Fibroblast of skin of left biceps (primary cell): ENCODE results near the gene SYAP1.
"Not testable (repeated sequence)": the region's sequence is repeated elsewhere in the genome, so short reads cannot be mapped to it uniquely, and the experiment has no call there.

Experiments used
- DNase-seq, 2 experiments: peaks; one replicate each; pipeline ENCODE4 v3.0.0-alpha.2; 2013; ENCODE audit warnings: low read depth in 2 of 2

Gene SYAP1, protein sequence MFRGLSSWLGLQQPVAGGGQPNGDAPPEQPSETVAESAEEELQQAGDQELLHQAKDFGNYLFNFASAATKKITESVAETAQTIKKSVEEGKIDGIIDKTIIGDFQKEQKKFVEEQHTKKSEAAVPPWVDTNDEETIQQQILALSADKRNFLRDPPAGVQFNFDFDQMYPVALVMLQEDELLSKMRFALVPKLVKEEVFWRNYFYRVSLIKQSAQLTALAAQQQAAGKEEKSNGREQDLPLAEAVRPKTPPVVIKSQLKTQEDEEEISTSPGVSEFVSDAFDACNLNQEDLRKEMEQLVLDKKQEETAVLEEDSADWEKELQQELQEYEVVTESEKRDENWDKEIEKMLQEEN

DNA sequence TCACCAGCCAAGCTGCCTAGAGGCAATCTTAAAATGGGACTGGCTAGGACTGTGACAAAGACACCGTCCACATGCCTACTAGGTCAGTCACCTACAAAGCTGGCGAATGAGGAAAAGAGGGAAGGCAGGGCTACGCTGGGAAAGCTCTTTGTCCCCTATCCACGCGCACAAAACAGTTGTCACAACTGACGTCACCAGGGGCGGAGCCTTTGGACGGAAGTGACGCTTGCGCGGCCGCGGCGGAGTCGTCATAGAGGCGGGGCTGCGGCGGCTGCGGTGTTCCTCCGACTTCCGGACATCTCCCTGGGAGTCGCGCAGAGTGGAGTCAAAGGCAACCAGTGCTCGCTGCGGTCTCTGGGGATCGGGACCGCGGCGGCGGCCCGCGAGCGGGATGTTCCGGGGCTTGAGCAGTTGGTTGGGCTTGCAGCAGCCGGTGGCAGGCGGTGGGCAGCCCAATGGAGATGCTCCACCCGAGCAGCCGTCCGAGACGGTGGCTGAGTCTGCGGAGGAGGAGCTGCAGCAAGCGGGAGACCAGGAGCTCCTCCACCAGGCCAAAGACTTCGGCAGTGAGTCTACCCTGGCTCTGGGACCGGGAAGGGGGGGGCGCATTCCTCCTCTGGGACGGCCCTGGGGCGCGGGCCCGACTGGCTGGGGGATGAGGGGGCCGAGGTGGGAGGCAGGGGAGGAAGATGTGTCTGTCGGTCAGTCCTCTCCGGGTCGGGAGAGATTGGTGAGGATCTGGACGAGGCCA, at the start of gene SYAP1:
Gene SYAP1, plus strand, starts transcription at position 279 of the 751 bp plus-strand sequence. Its CDS starts 113 bp downstream, at position 392.
- peak; percentile 84 to 86 for DNase-seq

DNA sequence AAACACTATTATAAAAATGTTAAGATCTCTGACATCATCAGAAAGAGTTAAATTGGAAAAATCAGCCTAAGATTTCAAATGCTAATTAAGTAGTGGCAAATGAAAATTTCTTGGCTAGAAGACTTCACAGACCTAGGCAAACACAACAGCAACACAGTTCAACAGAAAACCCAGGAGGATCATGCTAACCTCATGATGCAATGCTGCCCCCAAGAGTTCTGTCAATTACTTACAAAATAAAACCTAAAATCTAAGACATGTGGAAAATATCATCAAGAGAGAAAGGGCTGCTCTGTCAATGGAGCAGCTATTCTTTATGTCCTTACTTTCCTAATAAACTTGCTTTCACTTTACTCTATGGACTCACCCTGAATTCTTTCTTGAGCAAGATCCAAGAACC, 48.4 kb upstream of the SYAP1 start:
- DNase-seq: peak; percentile 33 to 36

DNA sequence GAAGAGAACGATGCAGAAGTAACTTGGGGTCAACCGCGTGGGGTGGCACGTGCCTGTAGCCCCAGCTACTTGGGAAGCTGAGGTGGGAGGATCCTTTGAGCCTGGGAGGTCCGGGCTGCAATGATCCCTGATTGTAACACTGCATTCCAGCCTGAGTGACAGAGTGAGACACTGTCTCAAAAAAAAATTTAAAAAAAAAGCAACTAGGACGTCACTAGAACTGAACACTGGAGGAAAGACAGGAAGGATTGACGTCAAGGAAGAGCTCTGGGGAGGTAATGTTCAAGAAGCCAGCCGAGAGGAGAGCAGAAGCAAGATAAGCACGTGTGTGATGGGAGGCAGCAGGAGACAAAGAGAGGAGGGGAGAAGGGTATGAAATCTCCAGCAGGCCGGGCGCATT, 40.7 kb upstream of the SYAP1 start:
- no peak for DNase-seq

DNA sequence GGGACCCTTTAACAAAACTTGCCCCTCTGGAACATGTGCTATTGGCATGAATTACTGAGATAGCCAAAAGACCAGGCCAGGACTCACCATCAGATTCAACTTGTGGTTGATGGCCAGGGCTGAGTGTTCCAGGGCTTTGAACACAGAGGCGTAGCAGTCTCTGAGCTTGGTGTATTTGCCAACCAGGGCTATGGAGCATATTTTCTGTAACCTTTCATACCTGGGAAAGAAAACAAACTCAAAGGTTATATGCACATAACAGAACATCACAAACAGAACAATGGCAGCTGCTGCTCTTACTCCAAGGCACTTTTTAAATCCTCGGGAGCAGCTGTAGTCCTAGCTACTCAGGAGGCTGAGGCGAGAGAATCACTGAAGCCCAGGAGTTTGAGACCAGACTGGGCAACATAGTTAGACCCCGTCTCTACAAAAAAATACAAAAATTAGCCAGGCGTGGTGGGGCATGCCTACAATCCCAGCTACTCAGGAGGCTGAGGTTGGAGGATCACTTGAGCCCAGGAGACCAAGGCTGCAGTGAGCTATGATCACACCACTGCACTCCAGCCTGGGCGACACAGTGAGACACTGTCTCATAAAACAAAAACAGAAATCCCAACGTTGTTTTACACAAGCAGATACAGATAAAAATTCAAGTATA, 36.3 kb upstream of the SYAP1 start:
- no peak for DNase-seq

DNA sequence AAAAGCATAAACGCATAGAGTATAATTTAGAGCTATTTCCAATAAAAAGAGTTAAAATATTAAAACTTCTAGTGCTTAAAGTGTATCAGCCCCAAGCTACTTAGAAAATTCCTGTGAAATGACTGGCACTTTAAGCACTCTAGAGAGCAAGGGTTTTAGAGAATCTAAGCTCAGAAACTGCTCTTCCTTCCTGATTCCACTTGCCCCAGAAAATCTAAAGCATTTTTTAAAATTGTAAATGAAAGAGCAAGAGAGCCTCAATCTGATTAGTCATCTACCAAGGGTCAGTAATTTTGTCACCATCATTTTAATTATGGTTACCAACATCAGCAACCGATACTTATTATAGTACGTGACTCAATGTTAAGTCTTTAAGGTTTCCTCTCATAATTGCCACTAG, 31.9 kb upstream of the SYAP1 start:
- no peak for DNase-seq

DNA sequence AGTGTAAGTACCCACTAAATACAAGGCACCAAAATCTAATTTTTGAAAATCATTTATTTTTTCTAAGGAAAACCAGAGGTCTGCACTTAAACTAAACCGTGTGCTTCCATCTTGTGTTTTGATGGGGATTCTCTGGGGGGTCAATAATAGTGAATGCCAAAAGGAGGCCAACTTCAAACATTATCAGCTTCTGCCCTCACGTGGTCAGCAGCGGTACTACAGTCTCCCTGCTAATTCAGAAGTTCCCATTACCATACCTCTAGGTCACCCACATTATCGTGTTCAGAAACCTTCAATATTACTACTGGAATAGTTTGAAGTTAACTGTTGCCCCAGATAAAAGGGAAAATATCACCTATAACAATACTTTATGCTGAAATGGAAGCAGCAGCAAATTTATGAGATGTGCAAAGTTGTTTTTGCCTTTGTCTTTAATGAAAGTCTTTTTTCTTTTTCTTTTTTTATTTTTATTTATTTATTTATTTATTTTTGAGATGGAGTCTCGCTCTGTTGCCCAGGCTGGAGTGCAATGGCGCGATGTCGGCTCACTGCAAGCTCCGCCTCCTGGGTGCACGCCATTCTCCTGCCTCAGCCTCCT, 24.2 kb upstream of the SYAP1 start:
- no peak for DNase-seq

DNA sequence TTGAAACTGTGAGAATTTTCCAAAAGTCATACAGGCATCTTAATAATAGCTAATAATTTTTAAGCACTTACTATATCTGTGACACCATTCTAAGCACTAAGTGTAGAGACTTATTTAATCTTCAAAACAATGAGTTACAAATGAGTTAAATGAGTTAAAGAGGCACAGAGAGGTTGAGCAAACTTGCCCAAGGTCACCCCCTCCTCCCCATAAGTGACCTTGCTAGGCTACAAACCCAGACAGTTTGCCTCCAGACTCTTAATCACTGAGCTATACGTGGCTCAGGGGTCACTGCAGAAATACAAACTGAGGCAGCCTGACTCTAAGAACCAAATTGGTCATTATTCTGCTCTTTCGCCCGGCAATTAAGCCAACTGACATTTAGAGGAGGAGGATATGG, 22.5 kb upstream of the SYAP1 start:
- DNase-seq: no peak

DNA sequence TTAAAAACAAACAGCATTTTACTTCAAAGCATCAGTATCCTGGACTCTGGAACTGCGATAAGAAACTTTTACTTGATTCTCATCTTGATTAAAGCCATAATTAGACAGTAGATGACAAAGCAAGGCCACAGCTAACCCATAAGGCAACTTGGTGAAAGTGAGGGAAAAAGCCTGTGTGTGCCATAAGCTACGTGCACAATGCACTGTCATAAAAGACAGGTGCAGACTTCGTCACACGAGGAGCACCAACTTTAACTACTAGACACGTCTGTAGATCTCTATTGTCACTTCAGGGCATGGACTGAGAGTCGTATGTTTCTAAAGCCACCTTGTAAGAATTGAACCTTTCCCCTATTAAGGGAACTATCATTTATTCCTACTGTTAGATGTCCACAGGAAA, 20.0 kb upstream of the SYAP1 start:
- DNase-seq: no peak

DNA sequence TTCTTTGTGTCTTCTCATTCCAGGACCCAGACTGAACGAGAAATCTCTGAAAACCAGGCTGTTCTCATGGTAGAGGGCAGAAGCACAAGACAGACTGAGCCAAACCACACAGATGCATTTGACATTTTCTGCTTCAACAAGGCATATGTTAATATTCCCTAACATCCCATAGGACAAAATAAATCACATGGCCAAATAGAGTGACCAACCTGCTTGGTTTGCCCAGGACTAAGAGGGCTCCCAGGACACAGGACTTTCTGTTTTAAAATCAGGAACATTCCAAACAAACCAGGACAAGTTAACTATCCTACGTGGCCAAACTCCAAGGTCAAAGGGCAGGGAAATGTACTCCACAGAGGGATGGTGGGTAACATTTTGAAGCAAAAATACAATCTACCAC, 18.7 kb upstream of the SYAP1 start:
- DNase-seq: no peak

DNA sequence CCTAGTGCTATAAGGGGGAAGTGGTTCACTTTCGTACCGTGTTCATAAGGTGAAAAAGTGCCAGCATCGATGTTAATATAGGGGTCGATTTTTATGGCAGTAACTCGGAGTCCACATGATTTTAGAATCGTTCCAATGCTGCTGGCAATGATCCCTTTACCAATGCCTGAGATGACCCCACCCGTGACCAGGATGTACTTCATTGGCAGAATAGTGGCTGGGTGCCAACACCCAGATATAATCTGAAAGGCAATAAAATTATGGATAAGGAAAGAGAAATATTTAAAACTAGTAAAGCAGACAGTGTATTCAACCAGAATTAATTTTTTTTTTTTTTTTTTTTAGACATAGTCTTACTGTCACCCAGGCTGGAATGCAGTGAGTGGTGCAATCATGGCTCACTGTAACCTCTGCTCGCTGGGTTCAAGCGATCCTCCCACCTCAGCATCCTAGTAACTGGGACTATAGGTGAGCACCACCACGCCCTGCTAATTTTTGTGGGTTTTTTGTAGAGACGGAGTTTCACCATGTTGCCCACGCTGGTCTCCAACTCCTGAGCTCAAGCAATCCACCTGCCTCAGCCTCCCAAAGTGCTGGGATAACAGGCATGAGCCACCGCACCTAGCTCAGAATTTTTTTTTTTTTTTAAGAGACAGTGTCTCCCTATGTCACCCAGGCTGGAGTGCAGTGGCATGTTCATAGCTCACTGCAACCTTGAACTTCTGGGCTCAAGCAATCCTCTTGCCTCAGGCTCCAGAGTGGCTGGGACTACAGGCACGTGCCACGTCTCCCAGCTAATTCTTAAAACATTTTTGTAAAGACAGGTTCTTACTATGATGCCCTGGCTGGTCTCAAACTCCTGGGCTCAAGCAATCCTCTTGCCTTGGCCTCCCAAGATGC, 16.5 kb upstream of the SYAP1 start:
- no peak for DNase-seq

DNA sequence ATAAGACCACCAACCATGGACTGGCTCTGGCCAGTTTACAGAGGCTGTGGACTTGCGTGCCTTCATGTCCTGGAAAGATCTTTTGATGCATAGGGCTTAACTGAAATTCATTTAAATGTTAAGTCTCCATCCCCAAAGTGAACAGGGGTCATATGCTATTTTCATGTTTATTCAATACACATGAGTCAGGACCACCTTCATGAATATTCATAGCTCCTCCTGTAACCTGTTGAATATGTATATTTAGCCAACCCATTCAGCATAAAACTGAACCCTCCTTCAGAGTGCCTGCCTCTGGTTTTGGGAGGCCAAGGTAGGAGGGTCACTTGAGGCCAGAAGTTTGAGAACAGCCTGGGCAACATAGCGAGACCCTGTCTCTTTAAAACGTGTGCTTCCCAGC, 14.0 kb upstream of the SYAP1 start:
- no peak for DNase-seq

DNA sequence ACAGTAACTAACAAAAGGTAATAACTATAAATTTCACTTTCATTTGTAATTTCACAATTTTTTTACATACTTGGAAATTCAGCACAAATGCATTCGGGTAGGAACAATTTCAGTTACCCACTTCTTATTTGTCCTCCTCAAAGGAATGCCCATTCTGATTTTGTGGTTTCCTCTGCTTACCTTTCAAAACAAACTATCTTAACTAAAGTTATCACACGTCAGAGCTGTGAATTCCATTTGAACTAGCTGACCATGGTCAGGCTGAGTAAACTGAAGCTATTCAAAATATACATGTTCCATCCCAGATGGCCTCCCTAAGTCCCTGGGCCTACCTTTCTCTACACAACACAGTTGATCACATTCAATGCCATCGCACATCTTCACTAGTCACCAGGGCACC, 11.4 kb upstream of the SYAP1 start:
- DNase-seq: no peak

DNA sequence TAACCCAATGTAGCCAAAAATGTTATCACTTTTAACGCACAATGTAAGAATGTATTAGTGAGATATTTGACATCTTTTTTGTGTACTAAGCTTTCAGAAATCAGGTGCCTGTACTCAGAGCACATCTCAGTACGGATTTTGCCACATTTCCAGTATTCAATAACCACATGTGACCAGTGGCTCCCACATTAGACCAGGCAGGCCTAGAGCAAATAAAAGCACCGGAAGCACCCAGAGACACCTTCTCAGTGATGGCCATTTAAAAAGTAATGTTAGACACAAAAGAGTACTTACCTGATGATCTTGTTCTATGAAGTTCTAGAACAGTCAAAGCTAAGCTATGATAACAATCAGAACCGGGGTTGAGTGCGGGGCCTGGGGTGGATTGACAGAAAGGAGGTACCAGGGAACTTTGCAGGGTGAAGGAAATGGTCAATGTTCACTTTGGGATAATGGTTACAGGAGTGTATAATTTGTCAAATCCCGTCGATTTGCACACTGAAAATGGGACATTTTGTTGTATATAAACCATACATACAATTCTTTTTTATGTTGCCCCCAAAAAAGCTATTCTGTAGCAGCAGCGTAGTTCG, 8.1 kb upstream of the SYAP1 start:
- no peak for DNase-seq

DNA sequence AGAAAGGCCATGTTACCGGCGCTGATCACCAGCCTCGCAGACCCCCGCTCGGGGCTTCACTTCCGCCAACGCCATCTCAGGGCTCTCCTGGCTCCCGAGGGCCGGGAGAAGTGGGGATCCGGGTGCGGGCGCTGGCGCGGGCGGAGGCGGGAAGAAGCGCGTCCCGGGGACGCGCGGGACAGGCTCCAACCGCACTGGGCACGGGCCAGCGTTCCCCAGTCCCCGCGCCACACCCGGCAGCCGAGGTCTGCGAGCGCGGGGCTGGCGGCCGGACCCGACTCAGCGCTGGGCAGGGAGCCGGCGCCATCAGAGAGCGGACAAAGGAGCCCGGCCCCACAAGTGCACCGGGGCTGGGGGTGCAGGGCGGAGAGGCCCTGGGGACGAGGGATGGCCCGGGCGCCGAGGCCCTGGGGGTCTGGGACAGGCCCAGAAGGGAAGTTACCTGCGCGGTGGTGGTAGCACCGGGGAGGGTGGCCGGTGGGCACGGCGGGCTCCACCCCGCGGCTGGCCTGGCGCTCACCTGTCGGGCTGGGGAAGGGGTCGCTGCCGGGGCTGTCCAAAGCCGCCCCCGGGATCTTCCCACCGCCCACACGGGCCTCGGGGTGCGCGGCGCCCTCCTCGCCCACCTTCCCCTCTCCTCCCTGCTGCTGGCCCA, 7.4 kb upstream of the SYAP1 start:
- DNase-seq: no peak

DNA sequence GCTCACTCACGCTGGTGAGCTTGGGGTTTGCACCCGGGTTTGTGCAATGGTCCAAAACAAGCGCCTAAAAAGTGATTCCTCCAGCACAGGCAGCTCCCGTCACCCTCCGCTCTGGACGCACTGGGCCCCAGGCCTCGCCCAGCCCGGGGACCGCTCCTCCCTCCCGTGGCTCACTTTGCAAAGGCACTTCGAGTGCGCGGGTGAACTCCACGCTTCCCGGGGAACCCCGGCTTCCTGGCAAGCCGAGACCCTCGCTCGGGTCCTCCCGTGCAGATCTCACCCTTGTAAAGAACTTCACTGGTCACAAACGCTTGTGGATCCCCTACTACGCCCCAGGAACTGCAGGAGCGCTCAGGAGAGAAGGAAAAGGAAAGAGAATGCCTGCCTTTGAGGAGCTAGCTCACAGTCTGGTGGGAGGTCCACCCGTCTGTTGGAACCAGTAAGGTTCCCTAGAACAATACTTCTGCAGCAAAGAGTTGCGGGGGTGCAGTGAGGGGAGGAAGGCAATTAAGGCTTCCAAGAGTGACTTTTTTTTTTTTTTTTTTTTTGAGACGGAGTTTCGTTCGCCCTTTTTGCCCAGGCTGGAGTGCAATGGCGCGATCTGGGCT, 6.8 kb upstream of the SYAP1 start, which contains the start of gene CTPS2:
Gene CTPS2, minus strand, starts transcription at position 122 of the 608 bp plus-strand sequence. CDS start 9,767 bp downstream, outside the sequence.
- no peak for DNase-seq

DNA sequence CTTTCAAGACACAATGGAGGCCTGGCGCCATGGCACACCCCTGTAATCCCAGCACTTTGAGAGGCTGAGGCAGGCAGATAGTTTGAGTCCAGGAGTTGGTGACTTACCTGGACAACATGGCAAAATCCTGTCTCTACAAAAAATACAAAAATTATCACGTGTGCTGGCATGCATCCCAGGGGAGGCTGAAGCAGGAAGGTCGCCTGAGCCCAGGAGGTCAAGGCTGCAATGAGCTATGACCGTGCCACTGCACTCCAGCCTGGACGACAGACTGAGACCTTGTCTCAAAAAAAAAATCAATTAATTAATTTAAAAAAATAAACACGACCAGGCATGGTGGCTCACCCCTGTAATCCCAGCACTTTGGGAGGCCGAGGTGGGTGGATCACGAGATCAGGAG, 4.9 kb upstream of the SYAP1 start:
- no peak for DNase-seq

DNA sequence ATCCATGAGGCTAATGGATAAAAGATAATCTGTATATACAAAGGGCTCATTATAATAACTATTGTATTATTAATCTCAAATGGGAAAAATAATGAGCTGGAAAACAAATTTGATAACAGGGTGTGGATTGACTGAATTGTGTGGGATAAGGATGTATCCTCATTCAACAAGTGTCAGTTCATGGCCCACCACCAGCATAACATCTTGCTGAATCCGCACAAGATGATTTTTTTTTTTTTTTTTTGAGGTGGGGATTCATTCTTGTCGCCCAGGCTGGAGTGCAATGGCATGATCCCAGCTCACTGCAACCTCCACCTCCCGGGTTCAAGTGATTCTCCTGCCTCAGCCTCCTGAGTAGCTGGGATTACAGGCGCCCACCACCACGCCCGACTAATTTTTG, 3.8 kb upstream of the SYAP1 start:
- DNase-seq: not testable (repeated sequence)

DNA sequence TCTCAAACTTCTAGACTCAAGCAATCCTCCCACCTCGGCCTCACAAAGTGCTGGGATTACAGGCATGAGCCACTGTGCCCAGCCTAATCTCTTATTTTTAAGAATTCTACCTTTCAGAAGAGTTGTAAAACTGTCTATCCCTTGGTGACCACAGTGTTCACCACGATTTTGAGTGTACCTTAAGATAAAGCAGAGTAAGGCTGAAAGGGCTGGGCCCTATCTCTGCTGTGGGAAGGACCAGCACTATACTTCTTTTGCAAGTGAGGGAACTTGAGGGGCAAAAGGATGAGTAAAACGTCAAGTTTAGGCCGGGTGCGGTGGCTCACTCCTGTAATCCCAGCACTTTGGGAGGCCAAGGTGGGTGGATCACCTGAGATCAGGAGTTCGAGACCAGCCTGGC, 3.0 kb upstream of the SYAP1 start:
- not testable (repeated sequence) for DNase-seq

DNA sequence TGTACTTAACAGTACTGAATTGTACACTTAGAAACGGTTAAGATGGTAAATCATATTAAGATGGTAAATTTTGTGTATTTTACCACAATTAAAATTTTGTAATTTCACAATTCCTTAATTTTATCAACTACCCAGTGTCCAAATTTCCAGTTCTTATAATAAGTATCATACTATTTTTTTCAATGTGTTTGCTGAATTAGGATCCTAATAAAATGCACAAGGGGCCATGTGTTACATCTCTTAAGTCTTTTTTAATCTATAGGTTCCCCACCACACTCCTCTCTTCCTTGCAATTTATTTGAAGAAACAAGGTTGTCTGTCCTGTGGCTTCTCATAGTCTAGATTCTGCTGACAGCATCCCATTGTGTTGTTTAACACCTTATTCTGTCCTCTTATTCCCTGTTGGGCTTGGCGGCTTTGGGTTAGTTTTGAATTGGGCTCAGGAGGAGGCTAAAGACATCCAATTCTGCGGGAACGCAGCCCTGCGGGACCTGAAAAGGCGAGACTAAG, 533 bp upstream of the SYAP1 start:
- DNase-seq: no peak

DNA sequence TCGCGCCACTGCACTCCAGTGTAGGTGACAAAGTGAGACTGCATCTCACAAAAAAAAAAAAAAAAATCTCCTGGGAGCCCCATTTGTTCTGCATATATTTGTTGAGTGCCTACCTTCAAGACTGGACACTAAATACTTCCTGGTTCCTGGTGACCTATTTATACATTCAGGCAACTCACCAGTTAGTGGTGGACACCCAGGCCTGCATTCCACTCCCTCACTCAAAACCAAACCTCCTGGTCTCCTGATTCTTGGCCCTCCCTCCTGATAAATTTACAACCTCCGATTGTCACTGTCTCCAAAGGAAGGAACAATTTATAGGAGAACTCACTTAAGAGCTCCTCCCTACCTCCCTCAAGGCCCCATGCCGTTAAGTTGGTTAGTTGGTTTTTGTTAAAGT, 3.1 kb downstream of the SYAP1 start:
- DNase-seq: no peak
